ENCODE data around the gene SORCS2.

DNA sequence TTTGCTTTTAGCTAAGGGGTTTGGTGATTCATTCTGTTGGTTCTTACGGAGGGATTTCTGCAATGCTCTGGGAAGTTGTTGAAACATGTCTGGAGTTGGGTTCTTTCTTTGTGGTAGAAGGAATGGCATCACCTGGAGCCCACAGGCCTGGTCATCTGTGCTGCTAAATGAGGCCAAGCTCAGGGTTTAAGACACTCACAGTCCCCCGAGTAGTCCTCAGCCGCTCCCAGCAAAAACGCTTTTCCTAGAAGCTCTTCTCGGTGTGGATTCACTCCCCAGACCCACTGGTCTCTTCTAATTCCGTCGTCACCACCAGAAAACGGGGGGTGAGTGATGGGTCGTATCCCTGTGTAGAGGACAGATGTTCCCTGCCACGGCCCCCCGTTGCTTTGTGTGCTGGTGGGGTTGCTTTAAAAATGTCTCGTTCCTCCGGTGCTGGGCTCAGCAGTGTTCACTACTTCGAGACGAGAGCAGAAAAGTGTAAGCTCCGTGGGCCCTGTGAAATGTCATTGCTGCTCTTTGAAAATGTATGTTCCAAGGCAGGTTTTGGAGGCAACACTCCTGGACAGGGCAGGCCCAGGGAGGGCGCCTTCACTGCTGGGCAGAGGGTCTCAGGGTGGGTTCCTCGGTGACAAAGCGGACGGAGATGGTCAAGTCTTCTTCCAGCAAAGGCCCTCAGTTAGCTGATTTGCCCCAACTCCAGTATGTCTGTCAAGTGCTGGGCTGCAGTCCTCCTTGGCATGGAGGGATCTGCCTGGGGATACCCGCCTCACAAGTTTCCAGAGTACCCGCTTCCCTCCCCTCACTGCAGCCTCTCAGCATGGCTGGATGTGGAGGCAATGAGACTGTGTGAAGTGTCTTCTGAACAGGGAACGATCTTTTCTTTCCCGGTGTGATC is 205.1 kb downstream of the SORCS2 start:
- TF ChIP-seq, protein P1, sequence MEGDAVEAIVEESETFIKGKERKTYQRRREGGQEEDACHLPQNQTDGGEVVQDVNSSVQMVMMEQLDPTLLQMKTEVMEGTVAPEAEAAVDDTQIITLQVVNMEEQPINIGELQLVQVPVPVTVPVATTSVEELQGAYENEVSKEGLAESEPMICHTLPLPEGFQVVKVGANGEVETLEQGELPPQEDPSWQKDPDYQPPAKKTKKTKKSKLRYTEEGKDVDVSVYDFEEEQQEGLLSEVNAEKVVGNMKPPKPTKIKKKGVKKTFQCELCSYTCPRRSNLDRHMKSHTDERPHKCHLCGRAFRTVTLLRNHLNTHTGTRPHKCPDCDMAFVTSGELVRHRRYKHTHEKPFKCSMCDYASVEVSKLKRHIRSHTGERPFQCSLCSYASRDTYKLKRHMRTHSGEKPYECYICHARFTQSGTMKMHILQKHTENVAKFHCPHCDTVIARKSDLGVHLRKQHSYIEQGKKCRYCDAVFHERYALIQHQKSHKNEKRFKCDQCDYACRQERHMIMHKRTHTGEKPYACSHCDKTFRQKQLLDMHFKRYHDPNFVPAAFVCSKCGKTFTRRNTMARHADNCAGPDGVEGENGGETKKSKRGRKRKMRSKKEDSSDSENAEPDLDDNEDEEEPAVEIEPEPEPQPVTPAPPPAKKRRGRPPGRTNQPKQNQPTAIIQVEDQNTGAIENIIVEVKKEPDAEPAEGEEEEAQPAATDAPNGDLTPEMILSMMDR (IDR thresholded peaks at IDR 0.05), result no peak
- TF ChIP-seq POLR2A (IDR thresholded peaks at IDR 0.05), result no peak

All from uterus (tissue), 2 donors.